H9 (cell line): Measurements from ENCODE around the gene ITPR1. TPM values are rescaled to one million over a fixed set of nuclear protein-coding genes. Genes with fewer than 3 reads are reported as not detected.

ENCODE experiments used
- DNase-seq: peaks from one replicate; pipeline ENCODE4 v3.0.0-alpha.2; 2017
- H2AFZ ChIP-seq: one replicate; pipeline ENCODE4 v1.6.1; 2013; ENCODE audit warnings: mild to moderate bottlenecking, low read length, control low read depth, moderate library complexity
- H2AK5ac ChIP-seq: 2 replicates; pipeline ENCODE4 v1.6.1; 2013; ENCODE audit warnings: low read length, control low read depth, mixed read lengths; ENCODE audit not compliant: insufficient read length
- H2BK120ac ChIP-seq: one replicate; pipeline ENCODE4 v1.6.1; 2013; ENCODE audit warnings: low read depth, mild to moderate bottlenecking, low read length, control low read depth, inconsistent platforms; ENCODE audit not compliant: poor library complexity, severe bottlenecking
- H2BK12ac ChIP-seq: 2 replicates; pipeline ENCODE4 v1.6.1; 2013; ENCODE audit warnings: low read length, control low read depth, mixed read lengths, low read depth; ENCODE audit not compliant: insufficient read length
- H2BK15ac ChIP-seq: 2 replicates; pipeline ENCODE4 v1.6.1; 2013; ENCODE audit warnings: low read depth, low read length, control low read depth
- H2BK20ac ChIP-seq: one replicate; pipeline ENCODE4 v1.6.1; 2013; ENCODE audit warnings: low read depth, mild to moderate bottlenecking, low read length, control low read depth, inconsistent platforms; ENCODE audit not compliant: poor library complexity, severe bottlenecking
- H2BK5ac ChIP-seq: 2 replicates; pipeline ENCODE4 v1.6.1; 2013; ENCODE audit warnings: low read length, control low read depth, mixed read lengths; ENCODE audit not compliant: insufficient read length
- H3K14ac ChIP-seq: 2 replicates; pipeline ENCODE4 v1.6.1; 2013; ENCODE audit warnings: low read length, control low read depth; ENCODE audit not compliant: insufficient read depth
- H3K18ac ChIP-seq: 2 replicates; pipeline ENCODE4 v1.6.1; 2013; ENCODE audit warnings: low read depth, mild to moderate bottlenecking, mixed read lengths, low read length, control low read depth; ENCODE audit not compliant: insufficient read length
- H3K23ac ChIP-seq: 2 replicates; pipeline ENCODE4 v1.6.1; 2013; ENCODE audit warnings: low read length, control low read depth, mixed read lengths, low read depth; ENCODE audit not compliant: insufficient read length
- H3K23me2 ChIP-seq: 2 replicates; pipeline ENCODE4 v1.6.1; 2013; ENCODE audit warnings: low read depth, mild to moderate bottlenecking, mixed read lengths, low read length, control low read depth; ENCODE audit not compliant: insufficient read length, poor library complexity, severe bottlenecking
- H3K27ac ChIP-seq: 2 replicates; pipeline ENCODE4 v1.5.1; 2013; ENCODE audit warnings: low read length, control low read depth, mixed read lengths, low read depth; ENCODE audit not compliant: insufficient read length
- H3K27me3 ChIP-seq: 2 replicates; pipeline ENCODE4 v1.6.1; 2013; ENCODE audit warnings: low read length, control low read depth, inconsistent platforms; ENCODE audit not compliant: insufficient read depth
- H3K4ac ChIP-seq: 2 replicates; pipeline ENCODE4 v1.6.1; 2013; ENCODE audit warnings: low read depth, mild to moderate bottlenecking, control low read depth, inconsistent platforms, low read length, moderate library complexity
- H3K4me1 ChIP-seq: 2 replicates; pipeline ENCODE4 v1.6.1; 2013; ENCODE audit warnings: low read length, control low read depth, inconsistent platforms; ENCODE audit not compliant: insufficient read depth
- H3K4me2 ChIP-seq: 2 replicates; pipeline ENCODE4 v1.6.1; 2013; ENCODE audit warnings: low read length, control low read depth, mixed read lengths; ENCODE audit not compliant: insufficient read length, insufficient read depth
- H3K56ac ChIP-seq: 2 replicates; pipeline ENCODE4 v1.6.1; 2013; ENCODE audit warnings: low read depth, mild to moderate bottlenecking, mixed read lengths, low read length, control low read depth; ENCODE audit not compliant: insufficient read length
- H3K79me1 ChIP-seq: 2 replicates; pipeline ENCODE4 v1.6.1; 2013; ENCODE audit warnings: low read depth, mild to moderate bottlenecking, moderate library complexity, low read length, control low read depth, inconsistent platforms; ENCODE audit not compliant: insufficient read depth, poor library complexity, severe bottlenecking
- H3K79me2 ChIP-seq: 2 replicates; pipeline ENCODE4 v1.6.1; 2013; ENCODE audit warnings: low read length, control low read depth, inconsistent platforms; ENCODE audit not compliant: insufficient read depth
- H3K9ac ChIP-seq: 2 replicates; pipeline ENCODE4 v1.6.1; 2013; ENCODE audit warnings: low read length, control low read depth, mixed read lengths; ENCODE audit not compliant: insufficient read length; ENCODE audit errors: extremely low read depth
- H3K9me3 ChIP-seq: one replicate; pipeline ENCODE4 v1.6.1; 2013; ENCODE audit warnings: low read depth, low read length, inconsistent platforms; ENCODE audit not compliant: control insufficient read depth
- H3T11ph ChIP-seq: one replicate; pipeline ENCODE4 v1.6.1; 2013; ENCODE audit warnings: mild to moderate bottlenecking, low read length, control low read depth, inconsistent platforms
- H4K20me1 ChIP-seq: one replicate; pipeline ENCODE4 v1.6.1; 2013; ENCODE audit not compliant: control insufficient read depth, insufficient read length, insufficient read depth
- H4K5ac ChIP-seq: 2 replicates; pipeline ENCODE4 v1.6.1; 2013; ENCODE audit warnings: low read depth, mild to moderate bottlenecking, mixed read lengths, low read length, control low read depth; ENCODE audit not compliant: insufficient read length
- H4K8ac ChIP-seq: replicated peaks from 2 replicates; pipeline ENCODE4 v1.6.1; 2013; ENCODE audit warnings: low read length, control low read depth, mixed read lengths, low read depth; ENCODE audit not compliant: insufficient read length
- H4K91ac ChIP-seq: 2 replicates; pipeline ENCODE4 v1.6.1; 2013; ENCODE audit warnings: low read depth, mild to moderate bottlenecking, moderate library complexity, mixed read lengths, low read length, control low read depth; ENCODE audit not compliant: insufficient read length
- H3K27ac Mint-ChIP-seq, 3 experiments: 2 replicates in 2 of 3; 3 replicates in 1 of 3; pipeline ENCODE4 v1.8.0; 2020 to 2021; ENCODE audit warnings: mixed read lengths in 3 of 3, mild to moderate bottlenecking in 1 of 3, moderate library complexity in 1 of 3
- H3K27me3 Mint-ChIP-seq: 2 replicates; pipeline ENCODE4 v1.8.0; 2021; ENCODE audit warnings: low read depth, mild to moderate bottlenecking, moderate library complexity, mixed read lengths
- H3K36me3 Mint-ChIP-seq, 3 experiments: 2 replicates in 2 of 3; 3 replicates in 1 of 3; pipeline ENCODE4 v1.8.0; 2020 to 2021; ENCODE audit warnings: low read depth in 3 of 3, mixed read lengths in 3 of 3; ENCODE audit not compliant: insufficient read depth in 1 of 3
- H3K4me1 Mint-ChIP-seq, 2 experiments: 2 replicates each; pipeline ENCODE4 v1.8.0; 2020; ENCODE audit warnings: mixed read lengths in 2 of 2
- H3K4me3 Mint-ChIP-seq, 2 experiments: 2 replicates in 1 of 2; 3 replicates in 1 of 2; pipeline ENCODE4 v1.8.0; 2020 to 2021; ENCODE audit warnings: mild to moderate bottlenecking in 2 of 2, mixed read lengths in 2 of 2, moderate library complexity in 1 of 2
- H3K9me3 Mint-ChIP-seq, 2 experiments: 2 replicates in 1 of 2; 3 replicates in 1 of 2; pipeline ENCODE4 v1.8.0; 2020; ENCODE audit warnings: mild to moderate bottlenecking in 2 of 2, mixed read lengths in 2 of 2, moderate library complexity in 1 of 2
- WGBS: extraction: QIAGEN DNeasy Blood & Tissue Kit; methylation state at CpG from one replicate; pipeline ENCODE4 v1.1.7; 2013; ENCODE audit warnings: missing lambda C conversion rate, low lambda C conversion rate, mixed read lengths; ENCODE audit not compliant: insufficient read length; ENCODE audit errors: extremely low coverage; 5-methylcytosine and 5-hydroxymethylcytosine counted together
- total RNA-seq: library from RNA; stranded (reverse); gene quantifications from 2 replicates; pipeline ENCODE4 v1.2.1, GENCODE V29; 2021
- TF ChIP-seq, protein P1 (sequence below): fragments of 200-600 bp; sonication (generic); conservative IDR thresholded peaks from 3 replicates; pipeline ENCODE4 v1.8.0; 2021; ENCODE audit warnings: antibody characterized with exemption, mild to moderate bottlenecking

The ITPR1 gene
- total RNA-seq, 1 experiment from 2014 or later = 4.2 TPM

DNA sequence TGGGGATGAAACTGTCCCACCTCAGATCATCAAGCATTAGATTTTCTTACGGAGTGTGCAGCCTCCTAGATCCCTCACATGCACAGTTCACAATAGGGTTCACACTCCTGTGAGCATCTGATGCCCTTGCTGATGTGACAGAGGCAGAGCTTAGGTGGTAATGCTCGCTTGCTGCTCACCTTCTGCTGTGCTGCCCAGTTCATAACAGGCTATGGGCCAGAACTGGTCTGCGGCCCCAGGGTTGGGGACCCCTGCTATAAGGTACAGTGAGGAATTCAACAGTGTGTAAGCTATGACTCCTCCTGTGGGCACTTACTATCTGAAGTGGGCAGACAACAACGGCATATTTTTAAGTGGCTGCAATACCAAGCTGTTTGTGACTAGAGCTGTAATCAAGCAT lies 298.2 kb downstream of the ITPR1 start:
- Histone ChIP-seq H3K79me2 (no peaks in the 10 kb centered on the region), H3T11ph (no peak overlapping the region), H4K20me1 (no peaks in the 10 kb centered on the region), H3K27me3 (no peaks in the 10 kb centered on the region), H4K5ac (no peak overlapping the region), H2AK5ac (no peak overlapping the region), H3K18ac (no peak overlapping the region), H4K91ac (no peak overlapping the region), H3K4me2 (no peak overlapping the region), H2BK120ac (no peak overlapping the region), H3K23me2 (no peaks in the 10 kb centered on the region), H3K4me1 (no peaks in the 10 kb centered on the region), H3K27ac (no peak overlapping the region), H3K23ac (no peak overlapping the region), H2AFZ (no peak overlapping the region), H3K9me3 (no peaks in the 10 kb centered on the region), H2BK20ac (no peak overlapping the region), H3K14ac (no peak overlapping the region), H2BK15ac (no peak overlapping the region), H3K9ac (no peak overlapping the region), H3K56ac (no peak overlapping the region), H2BK12ac (no peak overlapping the region), H3K4ac (no peak overlapping the region), H4K8ac (no peak overlapping the region), H3K79me1 (no peaks in the 10 kb centered on the region), H2BK5ac (no peak overlapping the region)
- Mint-ChIP-seq H3K27ac (no peak overlapping the region), H3K36me3 (peaks cover 3 to 20% (median 11%) of the 10 kb centered on the region in 3 experiments; a peak in 6 of 7 replicates), H3K9me3 (peaks cover 6 to 9% of the 10 kb centered on the region in 2 experiments; a peak in 4 of 5 replicates), H3K4me3 (no peak overlapping the region), H3K27me3 (no peaks in the 10 kb centered on the region; the same call in 1 of the 2 replicates), H3K4me1 (no peaks in the 10 kb centered on the region)
- WGBS = no CpG with 5 or more reads among the region's 4 CpGs
- no peak for DNase-seq
- TF ChIP-seq, protein P1, sequence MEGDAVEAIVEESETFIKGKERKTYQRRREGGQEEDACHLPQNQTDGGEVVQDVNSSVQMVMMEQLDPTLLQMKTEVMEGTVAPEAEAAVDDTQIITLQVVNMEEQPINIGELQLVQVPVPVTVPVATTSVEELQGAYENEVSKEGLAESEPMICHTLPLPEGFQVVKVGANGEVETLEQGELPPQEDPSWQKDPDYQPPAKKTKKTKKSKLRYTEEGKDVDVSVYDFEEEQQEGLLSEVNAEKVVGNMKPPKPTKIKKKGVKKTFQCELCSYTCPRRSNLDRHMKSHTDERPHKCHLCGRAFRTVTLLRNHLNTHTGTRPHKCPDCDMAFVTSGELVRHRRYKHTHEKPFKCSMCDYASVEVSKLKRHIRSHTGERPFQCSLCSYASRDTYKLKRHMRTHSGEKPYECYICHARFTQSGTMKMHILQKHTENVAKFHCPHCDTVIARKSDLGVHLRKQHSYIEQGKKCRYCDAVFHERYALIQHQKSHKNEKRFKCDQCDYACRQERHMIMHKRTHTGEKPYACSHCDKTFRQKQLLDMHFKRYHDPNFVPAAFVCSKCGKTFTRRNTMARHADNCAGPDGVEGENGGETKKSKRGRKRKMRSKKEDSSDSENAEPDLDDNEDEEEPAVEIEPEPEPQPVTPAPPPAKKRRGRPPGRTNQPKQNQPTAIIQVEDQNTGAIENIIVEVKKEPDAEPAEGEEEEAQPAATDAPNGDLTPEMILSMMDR = no peak
